ENCODE measurements around the gene TEKT3.

TEKT3 gene

DNA sequence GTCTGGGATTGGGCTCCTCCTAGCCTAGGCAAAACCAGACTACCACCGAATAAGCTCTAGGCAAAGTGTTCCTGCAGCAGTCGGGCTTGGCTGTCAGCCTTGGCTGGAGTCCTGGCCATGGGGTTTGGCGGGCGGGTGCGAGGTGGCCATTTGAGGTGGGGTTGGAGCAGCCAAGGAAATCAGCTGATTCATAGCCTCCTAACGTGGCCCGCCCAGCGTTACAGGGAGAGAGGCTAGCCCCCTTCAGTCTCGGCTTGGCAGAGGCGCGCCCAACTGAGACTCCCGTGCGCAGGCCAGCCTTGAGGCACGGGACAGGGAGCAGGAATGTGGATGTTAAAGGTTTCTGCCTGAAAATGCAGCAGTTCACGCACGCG is 78.2 kb downstream of the TEKT3 start:
- no peak for DNase-seq

- no peak for DNase-seq
Measured at GRCh38 chr17:15262291-15263205, 78.8 kb downstream of the TEKT3 start.

- DNase-seq = no peak
Measured at GRCh38 chr17:15261802-15262290, 79.6 kb downstream of the TEKT3 start.

DNA sequence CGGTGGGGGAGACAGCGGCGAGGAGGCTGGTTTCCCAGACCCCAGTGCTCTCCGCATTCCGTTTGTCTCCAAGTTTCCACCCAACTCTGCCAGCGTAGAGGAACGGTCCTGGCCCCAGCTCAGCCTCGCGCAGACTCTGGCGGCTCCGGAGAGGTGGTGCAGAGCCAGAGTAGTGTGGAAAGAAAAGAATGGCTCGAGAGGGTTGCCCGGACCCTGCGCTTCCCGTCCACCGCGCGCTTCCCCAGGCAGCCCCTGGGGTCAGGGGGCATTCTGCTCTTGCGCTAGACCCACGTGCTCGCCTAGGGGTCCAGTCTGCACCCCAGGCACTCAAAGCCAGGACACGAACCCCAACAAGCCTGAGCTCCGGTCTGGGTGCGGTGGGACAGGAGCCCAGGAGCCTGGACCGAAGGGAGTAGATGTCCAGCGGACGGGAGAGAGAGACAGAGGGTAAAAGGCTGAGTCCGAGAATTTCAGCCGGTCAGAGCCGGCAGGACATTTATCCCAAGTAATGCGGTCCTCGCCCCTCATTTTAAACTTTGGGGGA is 80.1 kb downstream of the TEKT3 start:
- no peak for DNase-seq

DNA sequence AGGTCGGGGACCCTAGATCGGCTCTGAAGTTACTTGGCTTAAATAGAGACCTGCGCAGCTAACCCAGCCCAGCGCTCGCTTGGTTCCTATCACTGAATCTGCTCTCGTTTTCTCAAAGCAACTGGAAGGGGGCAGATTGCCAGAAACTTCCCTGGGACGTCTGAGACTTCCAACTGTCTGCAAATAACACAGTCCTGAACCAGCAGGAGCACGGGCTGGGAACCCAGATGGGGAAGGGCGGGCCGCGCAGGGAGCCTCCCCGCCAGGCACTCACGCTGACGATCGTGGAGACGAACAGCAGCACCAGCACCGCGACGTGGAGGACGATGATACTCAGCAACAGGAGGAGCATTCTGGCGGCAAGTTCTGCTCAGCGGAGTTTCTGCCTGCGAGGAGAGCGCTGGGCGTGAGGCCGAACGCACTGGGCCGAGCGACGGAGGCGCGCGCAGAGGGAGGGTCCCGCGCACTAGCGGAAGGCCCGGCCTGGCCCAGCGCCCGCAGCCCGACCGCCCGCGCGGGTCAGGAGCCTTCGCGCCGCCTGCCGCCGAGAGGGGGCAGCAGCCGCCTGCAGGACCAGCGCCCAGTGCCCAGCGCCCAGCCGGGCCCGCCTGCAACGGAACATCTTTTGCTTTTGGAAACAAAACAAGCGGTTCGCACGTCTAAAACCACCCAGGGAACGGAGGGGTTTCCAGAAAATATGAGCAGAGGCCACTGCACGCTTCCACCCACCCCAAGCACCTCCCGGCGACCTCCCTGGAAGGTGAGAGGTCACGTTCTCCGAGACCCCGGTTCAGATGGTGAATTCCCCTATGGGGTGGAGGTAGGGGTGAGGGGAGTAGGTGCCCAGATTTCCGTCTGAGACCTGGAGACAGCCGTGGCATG is 80.8 kb downstream of the TEKT3 start:
- no peak for DNase-seq

GRCh38 chr17:15257796-15258512 is 83.4 kb downstream of the TEKT3 start:
- DNase-seq = no peak

DNA sequence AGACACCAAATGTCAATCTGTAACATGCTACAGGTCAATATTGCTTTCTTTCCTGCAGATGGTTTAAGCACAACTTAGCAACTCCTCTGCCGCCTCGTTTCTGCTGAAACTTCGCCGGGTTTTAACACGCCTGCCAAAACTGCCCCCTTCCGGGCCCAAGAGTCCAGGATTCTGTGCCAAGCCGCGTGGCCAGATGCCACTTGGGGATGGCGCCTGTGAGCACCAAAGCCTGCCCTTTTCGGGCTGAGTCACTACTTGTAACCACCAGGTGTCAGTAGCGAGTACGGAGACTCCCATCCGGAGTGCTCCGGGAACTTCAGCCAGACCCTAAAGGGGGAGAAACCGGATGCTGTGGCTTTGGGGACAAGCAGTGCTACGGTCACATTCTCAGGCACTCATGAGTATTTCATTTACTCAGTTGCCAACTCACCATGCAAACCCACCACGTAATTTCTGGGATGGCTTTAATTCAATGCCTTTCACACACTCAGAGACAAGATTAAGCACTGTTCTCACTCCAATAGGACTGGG is 84.1 kb downstream of the TEKT3 start:
- DNase-seq = peak in 1 of 2 experiments; percentile 23

DNA sequence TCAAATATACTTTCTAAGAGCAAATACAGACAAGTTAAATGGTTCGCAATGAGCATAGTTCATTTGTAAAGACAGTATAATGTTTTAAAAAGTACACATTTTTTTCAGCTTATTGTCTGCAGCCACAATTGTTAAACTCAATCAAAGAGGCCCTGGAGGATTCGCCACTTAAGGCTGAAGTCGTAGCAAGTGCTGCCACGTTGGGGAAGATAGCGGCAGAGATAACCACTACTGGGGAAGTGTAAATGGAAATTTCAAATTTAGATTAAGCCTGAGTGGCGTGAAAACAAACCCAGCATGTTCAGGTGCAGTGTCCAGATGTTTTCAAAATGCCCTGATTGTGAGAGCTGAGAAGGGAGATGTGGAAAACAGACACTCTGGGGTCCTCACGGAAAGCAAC is 84.7 kb downstream of the TEKT3 start:
- DNase-seq = no peak

- DNase-seq = no peak
Measured at GRCh38 chr17:15255713-15256454, 85.5 kb downstream of the TEKT3 start.
